NCI-H82 (cell line): Measurements from ENCODE around the gene GYPB.
"Not testable (repeated sequence)": the region's sequence is repeated elsewhere in the genome, so short reads cannot be mapped to it uniquely, and the experiment has no call there.

Experiments used
- DNase-seq: peaks from one replicate; lab custom pipeline; 2025; lab: John Stamatoyannopoulos, UW

The GYPB gene

GRCh38 chr4:144014808-144015207 is 4.4 kb downstream of the GYPB start:
- DNase-seq = no peak

- not testable (repeated sequence) for DNase-seq
These were observed 10.6 kb downstream of the GYPB start for GRCh38 chr4:144008602-144009001.

- DNase-seq = not testable (repeated sequence)
These were observed 11.2 kb downstream of the GYPB start for GRCh38 chr4:144007960-144008359.

- not testable (repeated sequence) for DNase-seq
These were observed 12.9 kb downstream of the GYPB start for GRCh38 chr4:144006200-144006803.

- DNase-seq = not testable (repeated sequence)
These were observed 13.6 kb downstream of the GYPB start for GRCh38 chr4:144005558-144005953.

GRCh38 chr4:144004868-144005557 is 14.2 kb downstream of the GYPB start:
- not testable (repeated sequence) for DNase-seq

- not testable (repeated sequence) for DNase-seq
These were observed 15.3 kb downstream of the GYPB start for GRCh38 chr4:144003890-144004265.

GRCh38 chr4:144003205-144003889 is 15.8 kb downstream of the GYPB start:
- DNase-seq = not testable (repeated sequence)

GRCh38 chr4:144000331-144000995 is 18.7 kb downstream of the GYPB start:
- DNase-seq = not testable (repeated sequence)

GRCh38 chr4:143996193-143996592 is 23.0 kb downstream of the GYPB start:
- DNase-seq = not testable (repeated sequence)

- DNase-seq = not testable (repeated sequence)
These were observed 27.4 kb downstream of the GYPB start for GRCh38 chr4:143991761-143992160.

GRCh38 chr4:143990717-143991116 is 28.5 kb downstream of the GYPB start:
- DNase-seq = not testable (repeated sequence)

GRCh38 chr4:143986180-143986579 is 33.0 kb downstream of the GYPB start:
- no peak for DNase-seq

- not testable (repeated sequence) for DNase-seq
These were observed 38.4 kb downstream of the GYPB start for GRCh38 chr4:143980776-143981175.

- DNase-seq = not testable (repeated sequence)
These were observed 43.7 kb downstream of the GYPB start for GRCh38 chr4:143975527-143975926.

GRCh38 chr4:143974021-143974420 is 45.2 kb downstream of the GYPB start:
- DNase-seq = not testable (repeated sequence)

- no peak for DNase-seq
These were observed 58.1 kb downstream of the GYPB start for GRCh38 chr4:143961075-143961474.

GRCh38 chr4:143955306-143955705 is 63.9 kb downstream of the GYPB start:
- not testable (repeated sequence) for DNase-seq

- DNase-seq = not testable (repeated sequence)
These were observed 67.7 kb downstream of the GYPB start for GRCh38 chr4:143951458-143951972.

GRCh38 chr4:143950967-143951366 is 68.2 kb downstream of the GYPB start:
- not testable (repeated sequence) for DNase-seq

- DNase-seq = not testable (repeated sequence)
These were observed 69.0 kb downstream of the GYPB start for GRCh38 chr4:143950185-143950584.

GRCh38 chr4:143947493-143947892 is 71.7 kb downstream of the GYPB start:
- DNase-seq = not testable (repeated sequence)
